Colon (tissue), 2 donors: ENCODE results near the gene RASGRP4.

Experiments
- FAIRE-seq: peaks from 2 replicates; lab custom pipeline; 2012; peaks lifted over from hg19 to GRCh38; lab: Jason Lieb, UNC
- donor health status: control.
- donor health status: control.

The RASGRP4 gene

DNA sequence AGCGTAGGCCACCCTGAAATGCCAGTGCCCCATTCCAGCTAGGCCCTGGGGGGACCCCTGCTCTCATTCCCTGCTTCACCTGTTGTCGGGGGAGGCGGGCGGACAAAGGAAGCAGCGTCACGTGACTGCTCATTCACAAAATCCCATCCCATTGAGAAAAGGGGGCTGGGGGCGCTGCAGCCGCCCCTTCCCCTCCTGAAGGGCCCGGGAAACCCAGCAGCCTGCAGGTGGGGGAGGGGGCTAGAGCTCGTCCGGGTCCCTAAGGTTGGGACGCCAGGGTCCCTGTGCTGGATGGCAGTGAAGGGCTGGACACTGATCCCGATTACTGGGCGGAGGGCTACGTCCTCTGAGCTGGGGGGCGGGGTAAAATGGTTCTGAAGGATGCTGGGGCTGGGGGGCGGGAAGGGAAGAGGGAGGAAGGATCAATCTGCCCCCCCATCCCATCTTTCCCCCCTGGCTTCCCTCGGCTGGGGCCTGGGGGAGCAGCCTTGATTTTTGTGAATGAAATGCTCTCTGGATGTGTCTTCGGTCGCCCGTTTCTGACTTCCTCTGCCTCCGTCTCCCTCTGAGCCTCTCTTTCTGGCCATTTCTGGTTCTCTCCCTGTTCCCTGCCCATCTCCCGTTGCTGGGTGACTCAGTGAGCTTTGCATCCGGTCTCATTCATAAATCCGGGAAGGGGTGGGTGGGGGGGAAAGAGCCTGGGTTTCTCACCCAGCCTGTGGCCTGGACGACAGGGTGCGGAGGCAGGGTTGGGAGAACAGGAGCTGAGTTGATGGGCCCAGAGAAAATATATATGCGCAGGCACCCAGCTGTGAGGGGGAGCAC lies 36.7 kb downstream of the RASGRP4 start:
- no peak for FAIRE-seq

GRCh38 chr19:38388349-38389100 lies 37.5 kb downstream of the RASGRP4 start, which contains the start of gene SPRED3:
Gene SPRED3, plus strand, starts transcription at chr19:38388697. Its CDS starts 1,606 bp downstream, at chr19:38390303.
- no peak for FAIRE-seq

GRCh38 chr19:38387550-38388348 lies 38.3 kb downstream of the RASGRP4 start, which contains the start of gene GGN:
Gene GGN, minus strand, starts transcription at chr19:38388034. Its CDS starts 773 bp downstream, at chr19:38387261.
- no peak for FAIRE-seq

- FAIRE-seq = no peak
Observed at GRCh38 chr19:38386971-38387549, 39.0 kb downstream of the RASGRP4 start.

DNA sequence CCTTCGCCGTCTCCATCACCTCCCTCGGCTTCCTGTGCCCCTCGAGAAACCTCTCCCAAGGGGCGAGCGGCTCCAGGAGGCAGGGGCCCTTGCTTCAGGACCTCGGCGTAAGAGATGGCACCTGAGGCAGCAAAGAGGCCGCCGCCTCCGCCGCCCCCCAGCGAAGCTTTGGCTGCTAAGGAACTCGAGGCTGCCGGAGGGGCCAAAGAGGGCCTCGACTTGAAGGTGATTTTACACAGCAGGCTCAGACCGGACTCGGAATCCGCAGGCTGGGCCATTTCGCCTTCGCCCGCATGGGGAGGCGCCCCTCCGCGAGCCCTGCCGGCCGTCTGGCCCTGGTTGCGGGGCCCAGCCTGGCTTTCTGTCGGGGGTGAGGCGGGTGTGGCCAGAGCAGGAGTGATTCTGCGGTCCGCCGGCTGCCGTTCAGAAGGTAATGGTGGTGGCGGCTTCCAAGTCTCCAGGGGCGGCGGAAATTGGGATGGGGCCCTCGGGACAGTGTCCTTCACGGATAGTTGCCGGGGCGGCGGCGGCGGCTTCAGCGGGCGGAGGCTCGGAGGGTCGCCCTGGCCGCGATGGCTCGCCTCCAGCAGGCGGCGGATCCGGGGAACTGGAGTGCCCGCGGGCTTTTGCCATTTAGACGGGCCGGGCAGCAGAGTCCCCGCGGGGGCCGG lies 39.6 kb downstream of the RASGRP4 start:
- FAIRE-seq = no peak

GRCh38 chr19:38385804-38386257 lies 40.2 kb downstream of the RASGRP4 start:
- no peak for FAIRE-seq

DNA sequence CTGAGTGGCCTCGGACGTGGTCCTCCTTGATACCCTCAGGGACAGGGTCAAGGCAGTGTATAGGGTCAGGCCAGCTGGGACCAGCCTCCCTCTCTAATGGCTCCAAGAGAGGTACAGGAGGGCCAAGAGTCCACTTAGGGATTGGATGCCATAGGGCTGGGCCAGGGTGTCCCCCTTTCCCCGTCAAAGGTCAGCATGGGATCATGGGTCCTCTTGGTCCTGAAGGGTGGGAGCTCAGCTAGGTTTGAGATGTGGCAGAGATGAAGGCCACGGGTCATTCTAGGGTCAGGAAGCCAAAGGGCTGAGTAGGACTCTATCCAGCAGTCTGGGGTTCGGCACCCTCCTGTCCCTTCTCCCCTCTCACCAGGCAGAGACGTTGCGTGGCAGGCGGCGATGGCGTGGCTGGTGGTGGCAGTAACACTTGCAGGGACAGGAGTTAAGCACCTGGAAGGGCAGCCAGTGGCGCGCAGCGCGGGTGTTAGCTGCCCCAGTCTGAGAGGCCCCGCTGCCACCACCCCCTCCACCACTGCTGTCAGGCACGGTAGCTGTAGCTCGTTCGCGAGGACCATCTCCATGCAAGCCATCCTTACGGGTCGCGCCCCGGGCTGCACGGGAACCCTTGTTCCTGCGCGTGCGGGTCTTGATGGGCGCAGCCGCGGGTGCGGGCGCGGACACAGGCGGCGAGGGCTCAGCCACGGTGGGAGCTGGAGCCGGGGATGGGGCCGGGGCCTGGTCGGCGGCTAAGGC lies 40.8 kb downstream of the RASGRP4 start:
- no peak for FAIRE-seq

DNA sequence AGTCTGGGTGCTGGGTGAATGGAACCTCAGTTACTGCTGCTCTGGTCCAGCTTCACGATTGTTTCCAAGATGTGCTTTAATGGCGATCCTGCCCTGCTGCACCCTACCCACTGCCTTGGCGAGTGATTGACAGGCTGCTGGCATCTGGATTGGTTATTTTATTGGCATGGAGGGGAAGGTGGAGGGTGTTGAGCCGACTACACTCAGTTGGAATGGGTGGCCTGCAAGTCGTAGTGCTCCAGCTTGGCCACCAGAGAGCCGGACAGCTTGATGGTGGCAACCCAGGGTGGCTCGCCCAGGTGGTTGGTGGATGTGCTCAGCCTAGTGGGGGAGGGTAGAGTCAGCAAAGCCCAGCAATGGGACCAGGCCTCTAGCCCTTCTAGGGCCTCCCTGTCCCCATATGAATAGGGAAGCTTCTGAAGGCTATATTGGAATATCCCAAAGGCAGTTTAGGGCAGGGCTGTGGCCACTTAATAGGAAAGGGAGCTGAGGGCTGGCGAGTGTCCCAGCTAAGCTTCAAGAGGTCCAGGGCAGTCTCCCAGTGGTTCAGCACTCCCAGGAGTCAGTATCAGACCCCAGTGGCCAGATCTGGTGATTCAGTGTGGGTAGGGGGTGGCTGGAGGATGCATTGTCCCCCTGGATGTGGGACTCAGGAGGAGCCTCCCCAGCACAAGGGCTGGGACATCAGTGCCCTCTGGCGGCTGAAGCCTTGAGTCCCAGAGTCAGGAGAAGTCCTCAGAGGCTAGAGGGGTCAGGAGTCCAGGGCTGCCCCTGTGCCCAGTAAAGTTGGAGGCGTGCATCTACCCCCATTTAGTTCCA lies 41.6 kb downstream of the RASGRP4 start:
- FAIRE-seq = no peak

DNA sequence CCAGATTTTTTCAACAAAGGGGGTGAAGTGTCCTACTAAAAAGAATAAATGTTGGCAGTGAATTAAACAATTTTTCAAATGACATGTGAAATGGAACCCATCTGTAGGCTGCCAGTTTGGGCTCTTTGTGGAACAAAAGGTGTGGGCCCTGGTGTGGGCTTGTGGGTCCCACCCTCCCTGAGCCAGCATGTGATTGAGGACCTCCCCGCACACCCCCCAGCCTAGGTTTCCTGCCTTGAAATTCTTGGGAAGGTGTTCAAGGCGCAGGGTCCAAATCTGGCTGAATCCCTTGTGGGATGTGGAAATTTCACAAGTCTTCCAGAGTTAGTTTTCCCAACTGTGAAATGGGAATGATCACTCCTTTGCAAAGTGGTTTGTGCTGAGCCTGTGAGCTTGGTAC lies 42.3 kb downstream of the RASGRP4 start:
- no peak for FAIRE-seq

- no peak for FAIRE-seq
Observed at GRCh38 chr19:38383184-38383583, 42.8 kb downstream of the RASGRP4 start.

DNA sequence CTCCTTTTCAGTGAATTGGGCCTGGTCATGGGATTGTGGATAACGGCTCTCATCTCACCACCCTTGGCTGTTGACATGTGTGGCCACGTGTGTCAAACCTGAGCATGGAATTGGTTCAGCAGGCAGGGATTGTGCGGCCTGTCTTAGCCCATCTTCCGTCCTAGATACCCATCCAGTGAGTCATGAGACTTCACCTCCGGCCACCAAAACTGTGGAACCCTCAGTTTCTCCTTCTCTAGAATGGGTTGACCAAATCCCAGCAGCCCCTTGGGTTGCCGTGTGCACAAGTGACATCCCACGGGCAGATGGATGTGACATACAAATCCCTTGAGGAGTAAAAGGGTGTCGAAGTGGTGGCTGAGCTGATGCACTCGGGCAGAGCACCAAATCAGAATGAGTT lies 44.9 kb downstream of the RASGRP4 start:
- FAIRE-seq = no peak

- no peak for FAIRE-seq
Observed at GRCh38 chr19:38378866-38379265, 47.2 kb downstream of the RASGRP4 start.

- FAIRE-seq = no peak
Observed at GRCh38 chr19:38377052-38377451, 49.0 kb downstream of the RASGRP4 start.

- no peak for FAIRE-seq
Observed at GRCh38 chr19:38376576-38376975, 49.4 kb downstream of the RASGRP4 start.

DNA sequence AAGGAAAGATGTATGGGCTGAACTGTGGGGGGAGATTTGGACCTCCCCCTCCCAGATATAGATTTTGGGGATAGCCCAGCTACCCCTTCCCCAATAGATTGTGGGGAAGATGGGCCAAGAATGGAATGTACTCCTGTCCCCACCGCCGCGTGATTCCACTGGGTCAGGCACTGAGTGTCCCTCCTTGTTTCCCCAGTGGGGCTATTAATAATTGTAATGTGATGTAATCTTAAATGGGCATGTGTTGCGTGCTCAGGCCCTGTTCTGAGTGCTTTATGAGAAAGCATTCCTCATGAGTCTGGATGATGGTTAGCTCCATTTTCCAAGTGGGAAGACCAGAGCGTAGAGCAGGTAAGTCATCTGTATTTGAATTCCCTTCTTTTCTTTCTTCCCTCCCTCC lies 50.3 kb downstream of the RASGRP4 start:
- FAIRE-seq = no peak

GRCh38 chr19:38375098-38375493 lies 50.9 kb downstream of the RASGRP4 start:
- no peak for FAIRE-seq

DNA sequence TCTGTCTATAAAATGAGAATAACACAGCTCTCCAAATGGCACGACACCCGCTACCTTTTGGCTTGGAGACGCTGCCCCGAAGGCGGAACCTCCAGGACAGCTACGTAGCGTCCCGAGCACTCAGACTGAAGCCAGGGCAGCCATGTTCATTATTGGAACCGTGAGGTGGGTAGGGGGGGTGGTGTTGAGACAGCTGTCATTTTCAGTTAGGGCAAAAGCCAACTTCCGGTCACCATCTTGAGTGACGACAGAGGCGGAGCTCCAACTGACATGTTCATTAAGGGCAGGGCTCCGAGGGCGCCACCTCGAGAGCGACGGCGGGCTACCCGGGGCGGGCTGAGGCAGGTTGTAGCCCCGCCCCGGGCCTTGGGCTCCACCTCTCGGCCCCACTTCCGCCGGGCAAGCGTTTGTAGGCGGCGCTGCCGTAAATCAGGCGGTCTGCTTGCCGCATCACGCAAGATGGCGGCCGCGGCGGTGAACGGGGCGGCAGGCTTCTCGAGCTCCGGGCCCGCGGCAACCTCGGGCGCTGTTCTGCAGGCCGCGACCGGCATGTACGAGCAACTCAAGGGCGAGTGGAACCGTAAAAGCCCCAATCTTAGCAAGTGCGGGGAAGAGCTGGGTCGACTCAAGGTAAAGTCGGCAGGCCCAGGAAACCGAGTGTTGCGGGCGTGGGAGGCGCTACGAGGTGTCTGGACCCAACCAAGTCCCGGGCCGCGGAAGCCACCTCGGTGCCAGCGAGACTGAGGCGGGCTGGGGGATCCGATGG lies 51.5 kb downstream of the RASGRP4 start, which contains the start of gene PSMD8:
PSMD8 (plus strand) TSS at position 240 of the 766 bp plus-strand sequence; CDS start at position 271, 31 bp downstream.
- peak; percentile 94 for FAIRE-seq

- FAIRE-seq = no peak
Observed at GRCh38 chr19:38373907-38374331, 52.1 kb downstream of the RASGRP4 start.

DNA sequence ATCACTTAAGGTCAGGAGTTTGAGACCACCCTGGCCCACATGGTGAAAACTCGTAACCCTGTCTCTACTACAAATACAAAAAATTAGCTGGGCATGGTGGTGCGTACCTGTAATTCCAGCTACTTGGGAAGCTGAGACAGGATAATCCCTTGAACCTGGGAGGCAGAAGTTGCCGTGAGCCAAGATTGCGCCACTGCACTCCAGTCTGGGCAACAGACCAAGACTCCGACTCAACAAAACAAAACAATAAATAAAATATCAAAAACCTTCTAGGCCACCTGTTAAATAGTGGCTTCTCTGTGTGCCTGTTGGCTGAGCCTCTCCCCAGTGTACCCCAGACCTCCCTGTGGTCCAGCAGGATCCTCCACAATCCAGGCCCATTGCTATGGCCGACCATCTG lies 54.9 kb downstream of the RASGRP4 start:
- no peak for FAIRE-seq
